Endothelial cell of umbilical vein (primary cell): ENCODE data around the gene MRPL53.
A peak's percentile ranks its signal among the peaks of the same experiment; 100 is the strongest.

Source experiments
- CTCF ChIP-seq, 2 donors: IDR thresholded peaks; 1 replicate in 1 of 2; 2 replicates in 1 of 2; pipeline ENCODE4 v1.5.1; 2011; ENCODE audit warnings: low read length in 2 of 2, mild to moderate bottlenecking in 2 of 2, moderate library complexity in 2 of 2, control low read depth in 1 of 2, inconsistent platforms in 1 of 2, low read depth in 1 of 2; ENCODE audit not compliant: insufficient read depth in 1 of 2; ENCODE audit errors: extremely low read depth in 1 of 2
- EZH2 ChIP-seq: IDR thresholded peaks from 2 replicates; pipeline ENCODE4 v1.6.1; 2012; ENCODE audit warnings: borderline replicate concordance, low read depth, mild to moderate bottlenecking, moderate library complexity, low read length, inconsistent platforms; ENCODE audit not compliant: severe bottlenecking
- MYC ChIP-seq: IDR thresholded peaks from one replicate; pipeline ENCODE4 v1.6.1; 2011; ENCODE audit warnings: mild to moderate bottlenecking, low read depth, low read length
- POLR2AphosphoS5 ChIP-seq: IDR thresholded peaks from 2 replicates; pipeline ENCODE4 v1.6.1; 2012; ENCODE audit warnings: low read depth, mild to moderate bottlenecking, control low read depth, low read length, moderate library complexity; ENCODE audit not compliant: insufficient read depth

GRCh38 chr2:74498500-74499266 lies 26.2 kb upstream of the MRPL53 start:
- TF ChIP-seq CTCF (IDR thresholded peaks at IDR 0.05; ENCODE audit: extremely low read depth in 1 of 2, insufficient read depth in 1 of 2, low read depth in 1 of 2, low read length in 2 of 2) (no peak), EZH2 (peak; percentile 95), POLR2AphosphoS5 (no peak), MYC (no peak)
